ENCODE results near the gene CALCOCO2.

DNA sequence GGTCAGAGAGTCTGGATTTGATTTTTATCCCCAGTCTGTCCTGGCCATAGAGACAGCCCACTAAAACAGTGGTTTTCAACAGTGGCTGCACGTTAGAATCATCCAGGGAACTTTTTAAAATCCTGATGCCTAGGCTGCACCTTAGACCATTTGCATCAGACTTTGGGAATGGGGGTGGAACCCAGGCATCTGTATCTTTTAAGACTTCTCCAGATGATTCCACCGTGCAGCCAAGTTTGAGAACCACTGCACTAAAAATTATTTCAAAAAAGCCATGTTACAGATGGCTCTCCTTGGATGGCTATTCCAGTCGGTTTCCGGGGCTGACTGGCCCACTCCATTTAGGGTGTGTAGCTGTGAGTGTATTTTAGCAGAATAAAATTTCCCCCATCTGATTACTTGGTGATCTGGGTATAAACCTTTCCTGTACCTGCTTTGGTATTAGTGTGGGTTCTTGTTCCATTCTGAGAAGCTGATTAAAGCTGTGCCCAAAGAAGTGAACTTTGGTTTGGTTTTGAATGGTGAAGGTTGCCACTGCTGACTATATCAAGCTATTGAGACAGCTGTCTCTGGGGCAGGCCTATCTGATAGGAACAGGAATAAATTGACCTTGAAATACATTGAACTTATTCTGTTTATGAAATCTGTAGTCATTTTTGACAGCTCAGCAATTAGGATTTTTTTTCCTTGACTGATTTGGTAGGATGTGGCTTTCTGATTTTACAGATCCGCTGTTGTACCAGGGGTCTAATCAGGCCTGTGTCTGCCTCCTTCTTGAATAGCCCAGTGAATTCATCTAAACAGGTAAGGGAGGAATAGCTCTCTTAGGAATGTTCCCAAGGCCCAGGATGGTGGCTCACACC, 63.0 kb downstream of the CALCOCO2 start:
- TF ChIP-seq CTCF (IDR thresholded peaks at IDR 0.05) (no peak), POLR2A (IDR thresholded peaks at IDR 0.05) (no peak), EP300 (IDR thresholded peaks at IDR 0.05) (no peak)

Measured in sigmoid colon (tissue), 4 donors.